ENCODE measurements around the gene SPAG16. TPM values are rescaled to one million over a fixed set of nuclear protein-coding genes. Genes with fewer than 3 reads are reported as not detected.
"Not testable (repeated sequence)": the region's sequence is repeated elsewhere in the genome, so short reads cannot be mapped to it uniquely, and the experiment has no call there.

Gene SPAG16
- total RNA-seq, 4 donors from 2014 or later, result 34.1 to 59.3 (median 46.8) TPM

DNA sequence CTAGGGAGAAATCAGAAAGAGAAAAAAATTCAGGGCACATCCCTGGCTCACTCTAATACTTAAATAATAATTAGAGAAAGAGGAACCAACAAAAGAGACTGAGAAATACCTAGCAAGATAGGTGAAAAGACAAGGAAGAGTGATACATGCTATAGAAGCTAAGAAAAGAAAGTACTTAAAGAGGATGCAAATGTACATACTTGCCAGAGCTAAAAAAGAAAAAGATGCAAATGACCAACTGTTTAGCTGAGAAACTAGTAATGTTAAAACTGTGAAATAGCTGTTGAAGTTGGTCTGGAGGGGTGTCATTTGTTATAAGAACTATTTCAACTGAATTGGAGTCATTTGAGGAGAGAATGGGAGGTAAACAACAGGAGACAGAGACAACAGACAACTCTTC is 412.2 kb downstream of the SPAG16 start:
- H3K4me3 ChIP-seq (replicated peaks in 1 of 3), result no peak overlapping the region
- TF ChIP-seq, protein P1, sequence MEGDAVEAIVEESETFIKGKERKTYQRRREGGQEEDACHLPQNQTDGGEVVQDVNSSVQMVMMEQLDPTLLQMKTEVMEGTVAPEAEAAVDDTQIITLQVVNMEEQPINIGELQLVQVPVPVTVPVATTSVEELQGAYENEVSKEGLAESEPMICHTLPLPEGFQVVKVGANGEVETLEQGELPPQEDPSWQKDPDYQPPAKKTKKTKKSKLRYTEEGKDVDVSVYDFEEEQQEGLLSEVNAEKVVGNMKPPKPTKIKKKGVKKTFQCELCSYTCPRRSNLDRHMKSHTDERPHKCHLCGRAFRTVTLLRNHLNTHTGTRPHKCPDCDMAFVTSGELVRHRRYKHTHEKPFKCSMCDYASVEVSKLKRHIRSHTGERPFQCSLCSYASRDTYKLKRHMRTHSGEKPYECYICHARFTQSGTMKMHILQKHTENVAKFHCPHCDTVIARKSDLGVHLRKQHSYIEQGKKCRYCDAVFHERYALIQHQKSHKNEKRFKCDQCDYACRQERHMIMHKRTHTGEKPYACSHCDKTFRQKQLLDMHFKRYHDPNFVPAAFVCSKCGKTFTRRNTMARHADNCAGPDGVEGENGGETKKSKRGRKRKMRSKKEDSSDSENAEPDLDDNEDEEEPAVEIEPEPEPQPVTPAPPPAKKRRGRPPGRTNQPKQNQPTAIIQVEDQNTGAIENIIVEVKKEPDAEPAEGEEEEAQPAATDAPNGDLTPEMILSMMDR (IDR thresholded peaks at IDR 0.05), result no peak
- TF ChIP-seq POLR2A (IDR thresholded peaks at IDR 0.05), result no peak
- H3K36me3 ChIP-seq, result no peaks in the 10 kb centered on the region
- H3K27me3 ChIP-seq, result no peaks in the 10 kb centered on the region
- no peaks in the 10 kb centered on the region for H3K4me1 ChIP-seq
- no peak for DNase-seq
- H3K9me3 ChIP-seq, result no peaks in the 10 kb centered on the region
- intact Hi-C loops (cut with DNase I), result no loop called here
- no peak overlapping the region for H3K27ac ChIP-seq

DNA sequence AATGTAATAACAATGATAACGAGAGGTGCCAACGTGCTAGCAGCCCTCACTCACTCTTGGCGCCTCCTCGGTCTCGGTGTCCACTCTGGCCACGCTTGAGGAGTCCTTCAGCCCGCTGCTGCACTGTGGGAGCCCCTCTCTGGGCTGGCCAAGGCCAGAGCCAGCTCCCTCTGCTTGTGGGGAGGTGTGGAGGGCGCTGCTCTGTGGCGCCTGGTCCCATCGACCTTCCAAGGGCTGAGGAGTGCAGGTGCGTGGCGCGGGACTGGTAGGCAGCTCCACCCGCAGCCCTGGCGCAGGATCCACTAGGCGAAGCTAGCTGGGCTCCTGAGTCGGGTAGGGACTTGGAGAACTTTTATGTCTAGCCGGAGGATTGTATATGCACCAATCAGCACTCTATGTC is 417.1 kb downstream of the SPAG16 start:
- WGBS, 2 donors, result 90 to 94% methylated on average over 12 to 16 of the region's 18 CpGs
- H3K9me3 ChIP-seq; H3K27ac ChIP-seq; H3K36me3 ChIP-seq; H3K27me3 ChIP-seq; intact Hi-C loops (cut with DNase I); H3K4me3 ChIP-seq (replicated peaks in 1 of 3); DNase-seq; H3K4me1 ChIP-seq: not testable (repeated sequence)

DNA sequence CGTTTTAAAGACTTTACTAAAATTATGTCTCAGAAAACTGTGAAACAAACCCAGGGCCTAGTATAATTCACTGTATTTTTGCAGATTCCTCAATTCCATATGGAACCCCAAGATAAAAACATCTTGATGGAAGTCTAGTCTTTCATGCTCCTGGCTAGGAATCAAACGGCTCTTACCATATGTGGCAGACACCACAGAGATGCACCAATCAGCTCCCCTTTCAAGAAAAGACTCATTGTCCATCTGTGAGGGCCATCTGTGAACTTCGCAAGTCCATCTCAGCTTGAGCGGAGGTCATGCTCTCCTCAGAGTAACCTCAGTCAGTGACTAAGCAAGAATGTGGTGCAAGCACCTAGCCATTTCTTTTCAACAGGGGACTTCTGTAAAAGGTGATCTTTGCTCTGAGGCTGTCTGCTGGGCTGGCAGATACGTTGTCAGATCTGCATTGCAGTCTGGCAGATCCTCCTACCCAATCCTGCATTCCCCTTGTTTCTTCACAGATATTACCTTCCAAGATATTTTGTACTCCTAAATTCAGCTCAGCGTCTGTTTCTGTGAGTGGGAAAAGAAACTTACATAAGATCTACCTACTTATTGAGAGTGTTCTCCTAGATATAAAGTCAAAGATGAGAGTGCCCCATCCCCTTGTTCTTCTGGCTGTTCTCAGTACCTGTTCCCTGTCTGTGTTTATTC is 419.3 kb downstream of the SPAG16 start:
- TF ChIP-seq POLR2A (IDR thresholded peaks at IDR 0.05), result no peak
- TF ChIP-seq, protein P1 (IDR thresholded peaks at IDR 0.05), result no peak
- Histone ChIP-seq H3K4me1 (no peaks in the 10 kb centered on the region), H3K36me3 (no peaks in the 10 kb centered on the region), H3K27me3 (no peaks in the 10 kb centered on the region), H3K4me3 (replicated peaks in 1 of 3) (no peak overlapping the region), H3K27ac (no peak overlapping the region), H3K9me3 (no peaks in the 10 kb centered on the region)
- 90 to 91% methylated on average over 6 of the region's 6 CpGs for WGBS, 2 donors
- no peak for DNase-seq
- intact Hi-C loops (cut with DNase I), result no loop called here

DNA sequence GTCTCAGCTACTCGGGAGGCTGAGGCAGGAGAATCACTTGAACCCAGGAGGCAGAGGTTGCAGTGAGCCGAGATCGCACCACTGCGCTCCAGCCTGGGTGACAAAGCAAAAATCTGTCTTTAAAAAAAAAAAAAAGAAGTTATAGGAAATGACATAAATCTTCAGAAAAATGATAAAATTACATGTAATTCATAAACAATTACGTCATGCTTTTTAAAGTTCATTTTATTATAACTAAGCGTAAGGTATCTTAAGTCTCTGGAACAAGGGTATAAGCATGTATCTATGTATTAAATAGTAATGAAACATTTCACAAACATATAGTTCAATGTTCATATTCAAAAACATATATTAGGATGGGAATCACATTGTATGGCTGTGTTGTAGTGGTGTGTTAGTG is 425.9 kb downstream of the SPAG16 start:
- intact Hi-C loops (cut with DNase I), result no loop called here
- DNase-seq, result no peak
- Histone ChIP-seq H3K4me3 (replicated peaks in 1 of 3) (no peak overlapping the region), H3K36me3 (no peaks in the 10 kb centered on the region), H3K9me3 (no peaks in the 10 kb centered on the region), H3K27ac (no peak overlapping the region), H3K4me1 (no peaks in the 10 kb centered on the region), H3K27me3 (no peaks in the 10 kb centered on the region)
- WGBS, 2 donors, result 91 to 92% methylated on average over 6 of the region's 6 CpGs
- TF ChIP-seq, protein P1 (IDR thresholded peaks at IDR 0.05), result no peak
- no peak for TF ChIP-seq POLR2A (IDR thresholded peaks at IDR 0.05)

DNA sequence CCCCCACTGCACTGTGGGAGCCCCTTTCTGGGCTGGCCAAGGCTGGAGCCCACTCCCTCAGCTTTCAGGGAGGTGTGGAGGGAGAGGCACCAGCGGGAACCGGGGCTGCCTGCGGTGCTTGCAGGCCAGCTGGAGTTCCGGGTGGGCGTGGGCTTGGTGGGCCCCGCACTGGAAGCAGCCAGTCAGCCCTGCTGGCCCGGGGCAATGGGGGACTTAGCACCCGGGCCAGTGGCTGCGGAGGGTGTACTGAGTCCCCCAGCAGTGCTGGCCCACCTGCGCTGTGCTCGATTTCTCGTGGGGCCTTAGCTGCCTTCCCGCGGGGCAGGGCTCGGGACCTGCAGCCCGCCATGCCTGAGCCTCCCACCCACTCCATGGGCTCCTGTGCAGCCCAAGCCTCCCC is 434.1 kb downstream of the SPAG16 start:
- H3K4me1 ChIP-seq; H3K9me3 ChIP-seq; intact Hi-C loops (cut with DNase I); DNase-seq; H3K27me3 ChIP-seq; H3K4me3 ChIP-seq (replicated peaks in 1 of 3); H3K27ac ChIP-seq; H3K36me3 ChIP-seq: not testable (repeated sequence)
- WGBS, 2 donors, result 96 to 97% methylated on average over 6 to 10 of the region's 16 CpGs

DNA sequence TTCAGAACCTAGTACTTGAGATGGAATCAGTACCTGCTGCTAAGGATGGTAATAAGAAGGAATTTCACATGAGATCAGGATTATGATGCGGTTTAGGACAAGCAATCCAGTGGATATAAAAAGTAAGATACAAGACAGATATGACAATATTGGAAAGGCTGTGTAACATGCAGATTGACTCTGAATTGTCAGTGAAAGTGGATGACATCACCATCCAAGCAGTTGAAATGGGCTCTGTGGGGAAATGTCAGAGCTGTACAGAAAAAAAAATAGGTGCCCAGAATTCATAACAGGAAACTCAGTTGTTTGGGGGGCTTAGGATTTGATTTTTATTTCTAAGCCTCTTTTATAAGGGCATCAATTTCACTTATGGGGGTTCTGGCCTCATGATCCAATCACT is 438.3 kb downstream of the SPAG16 start:
- intact Hi-C loops (cut with DNase I), result no loop called here
- Histone ChIP-seq H3K9me3 (no peaks in the 10 kb centered on the region), H3K27me3 (no peaks in the 10 kb centered on the region), H3K4me3 (replicated peaks in 1 of 3) (no peak overlapping the region), H3K27ac (no peak overlapping the region), H3K36me3 (no peaks in the 10 kb centered on the region), H3K4me1 (no peaks in the 10 kb centered on the region)
- 93% methylated on average over 1 of the region's 1 CpG for WGBS, 2 donors
- no peak for TF ChIP-seq POLR2A (IDR thresholded peaks at IDR 0.05)
- TF ChIP-seq, protein P1 (IDR thresholded peaks at IDR 0.05), result no peak
- no peak for DNase-seq
